HG03103 (cell line): ENCODE data around the gene POLDIP2.

Experiments
- ATAC-seq: cut with Tn5 transposase; IDR thresholded peaks from one replicate; pipeline ENCODE4 v1.9.1; 2021; ENCODE audit warnings: low read depth; ENCODE audit not compliant: unreplicated experiment

The POLDIP2 gene

GRCh38 chr17:28318759-28319597 lies 38.3 kb downstream of the POLDIP2 start, which contains the start of gene TMEM97:
Gene TMEM97, plus strand, starts transcription at chr17:28319200. Its CDS starts 40 bp downstream, at chr17:28319240.
- ATAC-seq: peak; percentile 86

DNA sequence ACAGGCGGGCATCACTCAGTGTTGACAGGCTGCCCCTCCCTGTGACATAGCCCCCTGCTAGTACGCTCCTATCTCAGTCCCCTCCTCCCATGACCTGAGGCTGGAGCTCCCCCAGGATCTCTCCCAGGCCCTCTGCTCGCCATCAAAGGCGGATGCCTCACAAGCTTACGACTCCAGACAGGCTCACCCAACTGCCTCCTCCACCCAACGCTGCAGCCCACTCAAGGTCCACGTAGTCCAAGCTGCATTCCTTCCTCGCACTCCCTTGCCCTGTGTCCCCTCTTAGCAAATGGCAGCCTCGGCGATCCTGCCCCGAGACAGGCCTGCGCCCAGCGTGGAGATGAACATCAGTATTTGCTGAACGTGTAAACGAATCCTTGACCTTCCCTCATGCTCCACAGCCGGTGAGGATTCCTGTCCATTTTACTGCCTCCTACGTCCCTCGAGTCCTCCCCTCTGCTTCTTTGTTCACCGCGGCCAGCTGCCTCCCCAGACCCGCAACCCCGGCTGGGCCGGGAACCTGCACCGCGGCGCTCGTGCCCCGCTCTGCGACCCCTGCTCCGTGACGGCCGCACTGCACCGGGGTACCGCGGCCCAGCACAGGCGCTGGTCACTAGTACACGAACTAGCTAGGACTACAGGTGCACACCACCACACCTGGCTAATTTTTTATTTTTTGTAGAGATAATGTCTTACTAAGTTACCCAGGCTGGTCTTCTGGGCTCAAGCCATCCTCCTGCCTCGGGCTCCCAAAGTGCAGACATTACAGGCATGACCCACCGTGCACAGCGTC lies 39.2 kb downstream of the POLDIP2 start:
- ATAC-seq: no peak

DNA sequence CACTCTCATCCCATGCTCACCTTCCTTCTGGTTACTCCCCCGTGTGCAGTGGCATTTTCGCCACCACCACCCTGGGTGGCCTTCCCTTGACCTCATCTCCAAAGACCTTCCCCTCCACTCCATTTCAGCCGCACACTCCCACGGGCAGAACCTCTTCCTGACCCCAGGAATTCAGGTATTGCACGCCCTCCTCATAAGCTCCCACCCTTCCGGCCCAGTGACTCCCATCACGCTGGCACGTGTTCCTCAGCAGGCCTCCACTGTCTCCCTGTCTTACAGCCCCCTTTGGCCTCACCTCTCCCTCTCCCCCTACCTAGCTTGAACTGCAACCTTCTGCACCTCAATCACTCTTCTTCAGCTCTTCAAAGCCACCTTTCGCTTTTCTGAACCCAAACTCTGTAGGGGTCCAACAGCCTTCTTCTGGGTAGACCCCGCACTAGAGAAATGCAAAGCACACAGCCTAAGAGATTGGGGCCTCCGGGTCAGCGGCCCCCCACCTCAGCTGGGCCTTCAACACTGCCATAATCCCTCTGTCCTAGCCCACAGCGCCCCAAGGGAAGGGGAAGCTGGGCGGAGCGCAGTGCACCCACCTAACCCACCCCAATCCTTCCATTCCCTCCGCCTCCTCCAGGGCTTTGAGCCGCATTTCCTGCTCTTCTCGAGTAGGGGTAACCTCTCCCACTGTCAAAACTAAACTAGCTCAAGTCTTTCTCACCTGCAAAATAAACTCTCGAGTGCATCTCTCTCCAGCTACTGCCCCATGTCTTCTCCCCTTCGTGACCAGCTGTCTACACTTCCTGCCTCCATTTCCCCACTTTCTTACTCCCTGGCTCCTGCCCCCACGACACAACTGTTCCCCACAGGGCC lies 40.0 kb downstream of the POLDIP2 start:
- no peak for ATAC-seq

GRCh38 chr17:28315846-28316705 lies 41.3 kb downstream of the POLDIP2 start:
- no peak for ATAC-seq

- no peak for ATAC-seq
Measured at GRCh38 chr17:28313841-28314240, 43.5 kb downstream of the POLDIP2 start.

GRCh38 chr17:28306954-28307401 lies 50.3 kb downstream of the POLDIP2 start:
- ATAC-seq: no peak

- no peak for ATAC-seq
Measured at GRCh38 chr17:28298449-28298848, 58.9 kb downstream of the POLDIP2 start.
